HT-29 (cell line): Measurements from ENCODE around the gene TMEM266. TPM values are rescaled to one million over a fixed set of nuclear protein-coding genes. Genes with fewer than 3 reads are reported as not detected.

Source experiments
- DNase-seq: peaks from one replicate; pipeline ENCODE4 v3.0.0-alpha.2; 2015; ENCODE audit warnings: low spot score
- total RNA-seq: library from RNA; depleted of rRNA; stranded (reverse); fragments of >200 nt; shearing (Covaris generic); gene quantifications from 2 replicates; pipeline ENCODE4 v1.2.3, GENCODE V29; 2014

TMEM266 gene
- total RNA-seq, 1 experiment from 2014 or later: not detected

DNA sequence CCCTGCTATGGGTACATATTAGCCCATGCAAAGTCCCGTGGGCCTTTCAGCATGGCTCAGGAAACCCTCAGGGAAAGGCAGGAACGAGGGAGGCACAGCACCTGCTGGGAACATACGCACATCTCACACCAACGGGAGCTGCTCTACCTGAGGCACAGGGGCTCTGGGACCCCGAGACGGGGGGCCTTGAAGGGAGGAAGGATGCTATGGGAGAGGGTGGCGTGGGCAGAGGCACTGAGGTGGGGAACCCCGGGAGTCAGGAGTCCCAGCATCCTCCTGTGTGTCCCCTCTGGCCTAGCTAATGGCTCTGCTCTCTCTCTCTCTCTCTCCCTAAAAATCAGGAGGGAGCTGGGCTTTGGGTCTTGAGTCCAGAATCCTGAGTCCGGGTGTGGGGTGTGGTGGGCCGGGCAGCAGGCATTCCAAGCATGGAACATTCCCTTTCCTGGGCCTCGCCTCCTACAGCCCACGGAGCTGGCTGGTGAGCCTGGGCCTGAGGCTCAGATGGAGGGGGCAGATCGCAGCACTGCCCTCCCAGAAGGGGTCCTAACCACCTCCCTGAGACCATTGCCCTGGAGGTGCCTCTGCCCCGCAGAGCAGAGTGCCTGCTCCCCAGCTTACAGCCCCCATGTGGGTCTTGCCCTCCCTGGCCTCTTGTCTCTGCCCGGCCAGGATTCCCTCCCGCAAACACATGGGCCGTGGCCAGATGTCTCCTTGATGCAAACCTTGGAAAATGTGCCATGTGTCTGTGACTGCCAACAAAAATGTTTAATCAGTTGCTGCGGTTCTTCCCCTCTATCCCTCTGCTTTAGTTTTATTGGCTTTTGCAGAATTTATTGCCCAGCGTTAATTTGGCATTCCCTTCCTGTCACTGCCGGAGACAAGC lies 101.6 kb downstream of the TMEM266 start:
- no peak for DNase-seq

- no peak for DNase-seq
Observed at GRCh38 chr15:76162036-76162398, 102.2 kb downstream of the TMEM266 start.

DNA sequence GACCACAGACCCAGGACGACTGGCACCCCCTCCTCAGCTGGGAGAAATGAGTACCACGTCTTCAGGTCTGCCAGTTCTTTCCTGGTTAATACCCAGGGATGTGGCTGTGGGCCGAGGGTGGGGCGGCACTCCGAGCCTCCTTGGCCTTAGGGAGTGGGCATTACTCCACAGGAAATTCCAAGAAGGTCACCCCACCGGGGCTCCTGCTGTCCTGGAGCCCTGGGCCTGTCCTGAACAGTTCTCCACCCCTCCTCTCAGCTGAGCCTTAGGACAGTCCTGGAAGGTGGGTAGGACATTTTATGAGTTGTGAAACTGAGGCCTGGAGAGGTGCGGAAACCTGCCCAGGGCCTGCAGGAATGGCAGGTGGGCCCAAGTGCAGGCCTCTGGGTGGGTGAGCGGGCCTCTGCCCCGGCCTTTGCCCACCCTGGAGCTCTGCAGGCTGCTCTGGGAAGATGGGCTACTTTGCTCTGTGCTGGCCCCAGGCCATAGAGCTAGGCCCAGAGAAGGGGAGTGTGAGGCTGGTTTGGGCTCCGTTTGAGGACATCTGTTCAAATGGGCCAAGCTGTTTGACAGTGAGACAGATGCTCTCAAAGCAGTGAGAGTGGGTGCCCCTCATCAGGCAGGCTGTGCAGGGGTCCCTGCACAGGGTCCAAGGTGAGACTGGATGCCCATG lies 103.1 kb downstream of the TMEM266 start:
- DNase-seq: no peak

GRCh38 chr15:76163457-76164295 lies 103.9 kb downstream of the TMEM266 start:
- DNase-seq: no peak

GRCh38 chr15:76164602-76165001 lies 104.8 kb downstream of the TMEM266 start:
- no peak for DNase-seq

DNA sequence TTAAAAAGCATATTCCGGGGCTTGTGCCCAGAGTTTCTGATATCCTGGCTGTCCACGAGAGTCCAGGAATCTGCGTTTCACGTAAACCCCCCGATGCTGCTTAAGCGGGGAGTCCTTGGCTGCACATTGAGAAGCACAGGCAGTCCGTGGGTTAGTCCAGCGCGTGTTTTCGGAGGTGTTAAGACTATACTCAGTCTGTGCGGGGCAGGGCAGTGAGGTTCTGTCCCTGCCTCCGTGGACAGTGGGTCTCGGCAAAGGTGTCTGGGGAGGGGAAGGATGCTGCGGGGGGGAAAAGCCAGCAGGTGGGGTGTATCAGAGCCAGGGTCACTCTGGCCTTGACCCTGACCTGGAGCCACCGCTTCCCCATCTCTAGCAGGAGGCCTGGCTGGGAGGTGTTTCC lies 106.2 kb downstream of the TMEM266 start:
- no peak for DNase-seq

GRCh38 chr15:76168237-76168984 lies 108.6 kb downstream of the TMEM266 start:
- DNase-seq: no peak

DNA sequence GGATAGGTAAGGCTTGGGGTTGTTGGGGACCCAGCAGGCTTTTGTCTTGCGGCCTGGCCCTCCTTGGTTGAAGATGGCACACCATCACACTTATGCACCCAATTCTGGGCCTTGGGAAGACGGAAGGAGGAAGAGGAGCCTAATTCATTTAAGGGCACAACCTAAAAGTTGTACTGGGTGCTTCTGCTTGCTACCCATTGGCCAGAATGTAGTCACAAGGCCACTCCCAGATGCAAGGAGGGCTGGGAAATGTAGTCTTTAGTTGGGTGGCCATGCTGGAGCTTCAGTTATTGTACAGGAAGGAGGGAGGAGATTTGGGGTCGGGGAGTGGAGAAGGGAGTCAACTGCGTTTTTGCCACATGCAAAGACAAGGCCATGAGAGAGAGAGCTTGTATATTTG lies 109.2 kb downstream of the TMEM266 start:
- peak; percentile 25 for DNase-seq

DNA sequence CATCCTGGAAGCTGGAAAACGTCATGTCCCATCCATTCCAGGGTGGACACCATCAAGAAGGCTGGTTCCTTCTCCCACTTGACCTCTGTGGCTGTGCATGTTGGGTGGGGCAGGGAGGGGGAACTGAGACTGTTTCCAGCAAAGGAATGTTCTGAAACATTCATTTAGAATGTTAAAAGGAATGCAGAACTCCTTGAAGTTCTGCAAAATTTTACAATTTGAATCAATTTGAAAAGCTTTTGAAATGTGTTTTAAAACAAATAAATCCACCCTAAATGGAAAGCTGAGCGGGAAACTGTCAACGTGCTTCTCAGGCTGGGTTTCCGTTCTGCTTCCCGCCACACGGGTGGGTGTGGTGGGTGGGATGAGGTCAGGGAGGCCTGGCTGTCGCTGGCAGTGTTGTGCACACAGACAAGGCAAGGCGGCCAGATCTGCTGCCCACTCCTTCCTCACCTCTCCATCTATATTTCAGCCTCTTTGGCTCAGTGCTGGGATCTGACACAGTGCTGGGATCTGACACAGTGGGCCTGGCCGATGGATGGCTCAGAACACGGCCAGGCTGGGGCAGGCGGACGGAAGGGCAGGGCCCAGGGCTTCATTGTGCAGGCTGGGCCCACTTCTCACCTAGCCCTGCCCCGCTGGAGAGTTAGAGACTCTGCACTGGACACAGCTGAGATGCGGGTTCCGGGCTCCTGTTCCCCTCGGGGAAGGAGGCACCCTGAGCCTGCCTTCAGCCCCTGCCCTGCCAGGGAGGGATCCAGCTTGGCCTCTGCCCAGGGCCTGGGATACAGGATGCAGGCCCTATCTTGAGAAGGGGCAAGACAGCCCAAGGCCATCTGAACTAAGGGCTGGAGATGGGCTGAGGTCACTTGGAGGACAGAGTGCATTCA lies 110.4 kb downstream of the TMEM266 start:
- DNase-seq: no peak

DNA sequence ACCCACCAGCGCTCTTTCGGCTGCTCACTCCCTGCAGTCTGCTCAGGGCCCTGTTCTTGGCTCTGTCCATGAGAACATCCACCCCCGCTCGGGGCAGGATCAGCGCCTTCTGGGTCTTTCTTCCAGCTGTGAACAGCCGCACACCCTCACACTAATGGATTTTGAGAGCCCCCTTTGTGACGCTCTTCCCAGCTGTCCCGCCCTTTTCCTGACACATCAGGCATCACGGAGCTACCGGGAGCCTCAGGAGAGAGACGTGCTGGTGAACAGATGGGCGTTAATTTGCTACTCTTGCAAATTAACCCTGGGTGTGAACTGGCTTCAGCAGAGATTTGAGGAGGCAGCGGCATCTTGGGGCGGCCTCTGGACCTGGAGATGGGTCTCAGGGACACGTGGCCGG lies 113.0 kb downstream of the TMEM266 start:
- no peak for DNase-seq

DNA sequence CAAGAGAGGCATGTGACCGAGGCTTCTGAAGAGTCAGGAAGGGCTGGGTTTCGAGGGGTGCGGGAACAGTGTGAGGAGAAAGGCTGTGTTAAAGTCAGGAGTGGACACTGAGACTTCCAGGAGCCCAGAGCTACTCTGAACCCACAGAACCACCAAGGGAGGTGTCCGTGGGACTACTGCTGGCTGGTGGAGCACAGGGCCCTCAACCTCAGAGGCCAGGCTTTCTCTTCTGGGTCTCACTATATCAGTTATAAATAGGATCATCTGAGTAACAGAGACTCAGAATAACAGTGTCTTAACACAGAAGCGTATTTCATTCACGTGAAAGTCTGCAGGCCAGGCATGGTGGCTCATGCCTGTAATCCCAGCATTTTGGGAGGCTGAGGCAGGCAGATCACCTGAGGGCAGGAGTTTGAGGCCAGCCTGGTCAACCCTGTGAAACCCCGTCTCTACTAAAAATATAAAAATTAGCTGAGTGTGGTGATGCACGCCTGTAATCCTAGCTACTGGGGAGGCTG lies 113.6 kb downstream of the TMEM266 start:
- no peak for DNase-seq

- DNase-seq: no peak
Observed at GRCh38 chr15:76174654-76175053, 114.9 kb downstream of the TMEM266 start.

DNA sequence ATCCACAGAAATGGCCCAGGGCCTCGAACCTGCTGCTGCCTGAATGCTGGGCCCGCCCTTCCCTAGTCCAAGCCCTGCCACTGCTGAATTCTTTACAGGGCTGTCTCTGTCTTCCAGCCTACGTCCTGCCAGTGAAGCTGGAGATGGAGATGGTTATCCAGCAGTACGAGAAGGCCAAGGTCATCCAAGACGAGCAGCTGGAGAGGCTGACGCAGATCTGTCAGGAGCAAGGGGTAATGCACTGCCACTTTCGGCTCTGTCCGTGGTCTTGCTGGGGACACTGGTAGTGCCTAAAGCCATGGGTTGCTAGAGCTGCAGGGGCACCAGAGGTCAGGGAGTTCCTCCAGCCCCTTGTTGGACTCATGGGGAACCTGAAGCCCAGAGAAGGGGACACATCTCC lies 115.7 kb downstream of the TMEM266 start:
- DNase-seq: no peak

- DNase-seq: no peak
Observed at GRCh38 chr15:76176059-76176458, 116.3 kb downstream of the TMEM266 start.

- DNase-seq: no peak
Observed at GRCh38 chr15:76176487-76177085, 116.8 kb downstream of the TMEM266 start.

- DNase-seq: no peak
Observed at GRCh38 chr15:76177491-76178040, 117.8 kb downstream of the TMEM266 start.

- DNase-seq: no peak
Observed at GRCh38 chr15:76178296-76179000, 118.7 kb downstream of the TMEM266 start.

DNA sequence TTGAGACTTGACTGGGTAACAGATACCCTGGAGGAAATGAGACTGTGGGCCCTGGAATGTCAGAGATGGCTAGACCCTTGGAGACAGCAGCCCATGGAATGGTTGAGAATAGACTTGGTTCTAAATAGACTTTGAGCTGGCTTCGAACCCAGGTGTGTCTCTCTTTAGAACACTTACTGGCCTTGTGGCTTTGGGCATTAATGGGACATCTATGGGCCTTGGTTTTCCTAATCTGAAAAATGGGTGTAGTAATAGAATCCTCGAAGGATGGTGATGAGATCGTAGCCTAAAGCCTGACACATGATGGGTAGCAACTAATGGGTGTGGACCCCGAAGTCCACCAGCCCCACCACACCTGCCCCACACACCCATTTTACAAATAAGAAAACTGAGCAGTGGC lies 119.2 kb downstream of the TMEM266 start:
- no peak for DNase-seq

DNA sequence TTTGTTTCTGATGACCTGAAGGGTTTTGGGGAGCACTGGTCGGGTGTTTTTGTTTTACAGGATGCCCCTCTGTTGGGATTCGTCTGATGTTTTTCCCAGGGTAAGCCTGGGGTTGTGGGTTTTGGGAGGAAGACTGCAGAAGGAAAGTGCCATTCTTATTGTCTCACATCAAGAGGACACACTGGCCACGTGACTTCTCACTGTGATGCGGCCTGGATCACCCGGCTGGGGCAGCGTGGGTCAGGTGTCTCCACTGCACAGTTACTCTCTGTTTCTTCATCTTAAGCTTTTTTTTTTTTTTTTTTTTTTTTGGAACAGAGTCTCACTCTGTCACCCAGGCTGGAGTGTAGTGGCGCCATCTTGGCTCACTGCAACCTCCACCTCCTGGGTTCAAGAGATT lies 120.5 kb downstream of the TMEM266 start:
- no peak for DNase-seq
